HCT116 (cell line): ENCODE measurements around the gene TRAK1. TPM values are rescaled to one million over a fixed set of nuclear protein-coding genes. Genes with fewer than 3 reads are reported as not detected.

Experiments used
- ATAC-seq: fragments of 200-7000 bp; cut with Tn5 transposase; 2 replicates; pipeline ENCODE4 v1.9.1; 2020; ENCODE audit warnings: mild to moderate bottlenecking, moderate library complexity
- BruUV-seq: library from RNA; stranded (reverse); fragments of 400-500 nt; replicated peaks from 2 replicates; lab custom pipeline; 2021; lab: Mats Ljungman, UMichigan
- CTCF ChIA-PET: fragments of 300-600 bp; sonication (Branson Sonifier 250); formaldehyde crosslinking; loops from one replicate; lab custom pipeline; 2021; ENCODE audit warnings: antibody characterized with exemption; lab: Charles Lee
- POLR2A ChIA-PET: fragments of 300-600, 350-600 bp; sonication (Branson Sonifier 250); formaldehyde crosslinking; loops from one replicate; lab custom pipeline; 2021; ENCODE audit warnings: antibody characterized with exemption; lab: Charles Lee
- RAD21 ChIA-PET, 2 experiments: fragments of 300-600 bp; sonication (Branson Sonifier 250); formaldehyde crosslinking; loops; one replicate each; lab custom pipeline; 2023; ENCODE audit warnings: low total read pairs in 2 of 2; ENCODE audit not compliant: uncharacterized antibody in 2 of 2, unreplicated experiment in 2 of 2, low non-redundant PET in 1 of 2; lab: Charles Lee
- DNase-seq: peaks from one replicate; pipeline ENCODE4 v3.0.0-alpha.2; 2010; ENCODE audit warnings: low read depth, low spot score
- H2AFZ ChIP-seq: fragments of 200-600 bp; shearing (Covaris generic), sonication (generic); 2 replicates; pipeline ENCODE4 v1.6.1; 2017; ENCODE audit warnings: low read depth, mixed run types, mixed read lengths, antibody characterized with exemption, low read length; ENCODE audit not compliant: poor library complexity, severe bottlenecking
- H3K27ac ChIP-seq: 2 replicates; pipeline ENCODE4 v1.5.1; 2012; ENCODE audit warnings: low read depth, low read length
- H3K27me3 ChIP-seq: fragments of 200-600 bp; sonication (generic); 2 replicates; pipeline ENCODE4 v1.6.1; 2016; ENCODE audit warnings: mixed run types, low read length, mixed read lengths; ENCODE audit not compliant: insufficient read depth
- H3K36me3 ChIP-seq, 2 experiments: fragments of 200-500 bp in 1 of 2; fragments of 200-600 bp in 1 of 2; sonication (Bioruptor generic) in 1 of 2; sonication (generic) in 1 of 2; 2 replicates each; pipeline versions ENCODE4 v1.5.1 to v1.6.1; 2014 to 2016; ENCODE audit warnings: low read length in 2 of 2, inconsistent platforms in 1 of 2, mixed read lengths in 1 of 2, mixed run types in 1 of 2; ENCODE audit not compliant: insufficient read depth in 2 of 2, control insufficient read depth in 1 of 2
- H3K4me1 ChIP-seq, 2 experiments: fragments of 200-600 bp in 1 of 2; sonication (generic) in 1 of 2; 2 replicates each; pipeline versions ENCODE4 v1.5.1 to v1.6.1; 2012 to 2017; ENCODE audit warnings: low read length in 2 of 2, inconsistent platforms in 1 of 2, mild to moderate bottlenecking in 1 of 2, mixed read lengths in 1 of 2, mixed run types in 1 of 2, moderate library complexity in 1 of 2; ENCODE audit not compliant: insufficient read depth in 2 of 2, control insufficient read depth in 1 of 2
- H3K4me2 ChIP-seq: fragments of 200-600 bp; sonication (generic); 2 replicates; pipeline ENCODE4 v1.6.1; 2017; ENCODE audit warnings: mixed run types, low read length, mixed read lengths
- H3K4me3 ChIP-seq, 2 experiments: fragments of 200-600 bp in 1 of 2; sonication (generic) in 1 of 2; replicated peaks in 1 of 2; 2 replicates each; pipeline ENCODE4 v1.5.1; 2011 to 2016; ENCODE audit warnings: low read length in 2 of 2, control low read depth in 1 of 2, low read depth in 1 of 2, mild to moderate bottlenecking in 1 of 2, mixed read lengths in 1 of 2, mixed run types in 1 of 2
- H3K79me2 ChIP-seq: fragments of 200-600 bp; sonication (generic); 2 replicates; pipeline ENCODE4 v1.6.1; 2017; ENCODE audit warnings: mild to moderate bottlenecking, mixed run types, low read length, moderate library complexity, mixed read lengths; ENCODE audit not compliant: insufficient read depth
- H3K9ac ChIP-seq: fragments of 200-600 bp; sonication (generic); 2 replicates; pipeline ENCODE4 v1.6.1; 2016; ENCODE audit warnings: low read length, mixed read lengths
- H3K9me2 ChIP-seq: fragments of 200-600 bp; sonication (generic), shearing (Covaris generic); 2 replicates; pipeline ENCODE4 v1.6.1; 2017; ENCODE audit warnings: mixed run types, mild to moderate bottlenecking, moderate library complexity; ENCODE audit not compliant: insufficient read depth
- H3K9me3 ChIP-seq, 2 experiments: fragments of 200-500 bp in 1 of 2; fragments of 200-600 bp in 1 of 2; sonication (Bioruptor generic) in 1 of 2; sonication (generic) in 1 of 2; 2 replicates each; pipeline ENCODE4 v1.6.1; 2014 to 2017; ENCODE audit warnings: low read length in 2 of 2, mixed read lengths in 2 of 2, inconsistent platforms in 1 of 2, low read depth in 1 of 2, mild to moderate bottlenecking in 1 of 2, mixed run types in 1 of 2, moderate library complexity in 1 of 2; ENCODE audit not compliant: control insufficient read depth in 1 of 2, insufficient read depth in 1 of 2
- H4K20me1 ChIP-seq: fragments of 200-600 bp; sonication (generic), shearing (Covaris generic); 2 replicates; pipeline ENCODE4 v1.6.1; 2017; ENCODE audit warnings: mixed run types, mild to moderate bottlenecking, moderate library complexity; ENCODE audit not compliant: insufficient read depth
- POLR2A ChIP-seq: IDR thresholded peaks from 2 replicates; pipeline ENCODE4 v1.7.0; 2011; ENCODE audit warnings: borderline replicate concordance; ENCODE audit not compliant: insufficient read depth, insufficient read length; ENCODE audit errors: extremely low read depth
- RAD21 ChIP-seq: IDR thresholded peaks from 2 replicates; pipeline ENCODE4 v1.6.1; 2012; ENCODE audit warnings: low read depth, mild to moderate bottlenecking
- TCF7L2 ChIP-seq: IDR thresholded peaks from 2 replicates; pipeline ENCODE4 v1.7.0; 2011; ENCODE audit warnings: borderline replicate concordance, inconsistent platforms; ENCODE audit not compliant: insufficient read depth, insufficient read length; ENCODE audit errors: extremely low read depth
- ZNF274 ChIP-seq: fragments of 200-500 bp; sonication (Bioruptor generic); IDR thresholded peaks from 2 replicates; pipeline ENCODE4 v1.6.1; 2014; ENCODE audit warnings: mild to moderate bottlenecking, low read depth, low read length, inconsistent platforms
- intact Hi-C: fragments of 100-400 bp; cut with micrococcal nuclease; formaldehyde crosslinking; loops from 2 replicates; pipeline ENCODE4 v1.10.0; 2022
- total RNA-seq: library from RNA; stranded (reverse); gene quantifications from one replicate; pipeline ENCODE4 v1.2.1, GENCODE V29; 2021; ENCODE audit not compliant: unreplicated experiment
- TF ChIP-seq, protein P1 (sequence below): IDR thresholded peaks from 2 replicates; pipeline ENCODE4 v1.6.1; 2012
- TF ChIP-seq, protein P2 (sequence below), 3 experiments: fragments of 200-600 bp in 1 of 3; sonication (generic) in 1 of 3; IDR thresholded peaks in 2 of 3; conservative IDR thresholded peaks in 1 of 3; 2 replicates each; pipeline ENCODE4 v1.5.1; 2012 to 2017; ENCODE audit warnings: low read depth in 2 of 3, low read length in 2 of 3, antibody characterized with exemption in 1 of 3, borderline replicate concordance in 1 of 3, control low read depth in 1 of 3, mild to moderate bottlenecking in 1 of 3, mixed read lengths in 1 of 3, mixed run types in 1 of 3, moderate library complexity in 1 of 3; ENCODE audit not compliant: insufficient read depth in 1 of 3

TRAK1 gene
- total RNA-seq, 1 experiment from 2014 or later: 25.9 TPM

DNA sequence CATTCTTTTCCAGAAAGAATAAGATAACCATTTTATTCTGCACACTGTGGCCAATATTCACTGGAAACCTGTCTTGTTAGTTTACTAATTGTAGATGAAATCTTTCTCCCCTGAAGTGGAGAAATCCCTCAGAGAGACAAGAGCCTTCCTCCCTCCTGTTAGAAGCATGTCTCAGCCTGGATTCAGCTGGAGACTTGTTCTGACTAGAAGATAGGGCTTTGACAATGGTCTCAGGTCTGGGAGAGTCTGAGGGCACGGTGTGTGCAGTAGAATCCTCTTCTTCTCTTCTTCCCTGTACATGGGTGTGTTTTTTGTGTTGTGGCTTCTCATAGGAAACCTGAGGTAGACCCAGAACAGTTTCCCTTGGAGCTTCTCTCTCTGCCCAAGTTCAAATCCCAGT is 154.9 kb downstream of the TRAK1 start:
- Histone ChIP-seq H3K27ac (no peak overlapping the region), H3K4me1 (peaks cover 0 to 5% of the 10 kb centered on the region in 2 experiments; a peak in 1 of 4 replicates), H3K9ac (no peak overlapping the region), H3K9me3 (no peaks in the 10 kb centered on the region), H3K4me3 (no peak overlapping the region), H3K4me2 (no peak overlapping the region), H3K9me2 (no peaks in the 10 kb centered on the region), H3K36me3 (no peaks in the 10 kb centered on the region), H3K79me2 (no peaks in the 10 kb centered on the region), H3K27me3 (peaks cover 8% of the 10 kb centered on the region; the same call in 1 of the 2 replicates), H4K20me1 (no peaks in the 10 kb centered on the region), H2AFZ (no peak overlapping the region)
- POLR2A ChIA-PET: no interaction called here
- intact Hi-C loops: loop anchor here (2.0 to 5.0 kb wide), 2 partner anchors 291 to 586 kb away; no protein-coding TSS in a partner anchor
- TF ChIP-seq, protein P1, sequence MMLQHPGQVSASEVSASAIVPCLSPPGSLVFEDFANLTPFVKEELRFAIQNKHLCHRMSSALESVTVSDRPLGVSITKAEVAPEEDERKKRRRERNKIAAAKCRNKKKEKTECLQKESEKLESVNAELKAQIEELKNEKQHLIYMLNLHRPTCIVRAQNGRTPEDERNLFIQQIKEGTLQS: no peak
- no peak for TF ChIP-seq ZNF274
- no peak for TF ChIP-seq TCF7L2
- ATAC-seq (no peak), DNase-seq (no peak)
- CTCF ChIA-PET: interaction anchor here (3.2 to 6.1 kb wide), 2 partner anchors 16 to 197 kb away, joined by 24 to 94 read pairs; no protein-coding TSS in a partner anchor
- RAD21 ChIA-PET: no interaction called here
- no TSS peak for BruUV-seq

DNA sequence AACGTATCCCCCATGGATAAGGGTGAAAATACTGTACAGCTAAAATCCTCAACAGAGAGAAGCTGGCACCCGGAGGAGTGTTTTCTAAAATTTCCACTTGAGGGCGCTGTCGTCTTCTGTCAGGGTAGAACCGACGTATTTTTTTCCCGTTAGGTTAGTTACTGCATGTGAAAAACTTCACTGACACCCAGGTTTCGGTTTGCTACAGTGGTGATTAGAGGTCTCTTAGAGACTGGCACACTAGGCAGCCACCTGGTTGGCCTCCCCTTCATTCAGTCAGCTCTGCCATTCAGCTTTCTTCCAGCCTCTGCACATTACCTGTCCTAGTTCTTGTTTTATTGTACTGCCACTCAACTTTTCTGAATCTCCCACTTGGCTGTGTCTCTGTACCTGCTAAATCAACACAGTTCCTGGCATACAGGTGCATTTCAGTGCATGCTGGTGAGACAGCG is 156.4 kb downstream of the TRAK1 start:
- Histone ChIP-seq H4K20me1 (no peaks in the 10 kb centered on the region), H3K4me3 (no peak overlapping the region), H3K4me2 (peak overlapping the region; percentile 63), H2AFZ (peak overlapping the region; percentile 63), H3K4me1 (peaks cover 0 to 5% of the 10 kb centered on the region in 2 experiments; a peak in 1 of 4 replicates), H3K36me3 (no peaks in the 10 kb centered on the region), H3K27me3 (peaks cover 8% of the 10 kb centered on the region; the same call in 1 of the 2 replicates), H3K79me2 (no peaks in the 10 kb centered on the region), H3K27ac (no peak overlapping the region)
- no TSS peak for BruUV-seq
- intact Hi-C loops: loop anchor here (1.0 to 5.0 kb wide), 5 partner anchors 196 to 585 kb away; no protein-coding TSS in a partner anchor
- POLR2A ChIA-PET: interaction anchor here (0.6 kb wide), 1 partner anchor 14 kb away, joined by 3 read pairs; no protein-coding TSS in a partner anchor
- CTCF ChIA-PET: interaction anchor here (0.7 to 6.1 kb wide), 17 partner anchors 13 to 304 kb away, joined by 3 to 94 read pairs (median 3); no protein-coding TSS in a partner anchor
- TF ChIP-seq RAD21 (peak; percentile 95), POLR2A (no peak)
- TF ChIP-seq, protein P2, sequence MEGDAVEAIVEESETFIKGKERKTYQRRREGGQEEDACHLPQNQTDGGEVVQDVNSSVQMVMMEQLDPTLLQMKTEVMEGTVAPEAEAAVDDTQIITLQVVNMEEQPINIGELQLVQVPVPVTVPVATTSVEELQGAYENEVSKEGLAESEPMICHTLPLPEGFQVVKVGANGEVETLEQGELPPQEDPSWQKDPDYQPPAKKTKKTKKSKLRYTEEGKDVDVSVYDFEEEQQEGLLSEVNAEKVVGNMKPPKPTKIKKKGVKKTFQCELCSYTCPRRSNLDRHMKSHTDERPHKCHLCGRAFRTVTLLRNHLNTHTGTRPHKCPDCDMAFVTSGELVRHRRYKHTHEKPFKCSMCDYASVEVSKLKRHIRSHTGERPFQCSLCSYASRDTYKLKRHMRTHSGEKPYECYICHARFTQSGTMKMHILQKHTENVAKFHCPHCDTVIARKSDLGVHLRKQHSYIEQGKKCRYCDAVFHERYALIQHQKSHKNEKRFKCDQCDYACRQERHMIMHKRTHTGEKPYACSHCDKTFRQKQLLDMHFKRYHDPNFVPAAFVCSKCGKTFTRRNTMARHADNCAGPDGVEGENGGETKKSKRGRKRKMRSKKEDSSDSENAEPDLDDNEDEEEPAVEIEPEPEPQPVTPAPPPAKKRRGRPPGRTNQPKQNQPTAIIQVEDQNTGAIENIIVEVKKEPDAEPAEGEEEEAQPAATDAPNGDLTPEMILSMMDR (IDR thresholded peaks at IDR 0.05 in 2 of 3, conservative IDR thresholded peaks at IDR 0.05 in 1 of 3; ENCODE audit: borderline replicate concordance in 1 of 3, insufficient read depth in 1 of 3, low read depth in 2 of 3, low read length in 2 of 3): peak; percentile 63 to 93 (median 88)
- TF ChIP-seq, all 23 proteins: peak for 2
- RAD21 ChIA-PET: interaction anchor here (0.8 to 1.6 kb wide), 7 partner anchors 8 to 254 kb away, joined by 3 to 16 read pairs (median 4); no protein-coding TSS in a partner anchor
- H3K9ac ChIP-seq: no peak overlapping the region
- ATAC-seq (peak; percentile 88), DNase-seq (peak; percentile 60)
- no peaks in the 10 kb centered on the region for H3K9me3 ChIP-seq
- H3K9me2 ChIP-seq: no peaks in the 10 kb centered on the region
